ENCODE data around the gene DGKQ. TPM values are rescaled to one million over a fixed set of nuclear protein-coding genes. Genes with fewer than 3 reads are reported as not detected.
A peak's percentile ranks its signal among the peaks of the same experiment; 100 is the strongest.

DGKQ gene
- total RNA-seq, 5 donors from 2014 or later (not counting 1 experiment from before 2014, with no cell fraction given) = 22.6 to 46.4 (median 36.9) TPM

DNA sequence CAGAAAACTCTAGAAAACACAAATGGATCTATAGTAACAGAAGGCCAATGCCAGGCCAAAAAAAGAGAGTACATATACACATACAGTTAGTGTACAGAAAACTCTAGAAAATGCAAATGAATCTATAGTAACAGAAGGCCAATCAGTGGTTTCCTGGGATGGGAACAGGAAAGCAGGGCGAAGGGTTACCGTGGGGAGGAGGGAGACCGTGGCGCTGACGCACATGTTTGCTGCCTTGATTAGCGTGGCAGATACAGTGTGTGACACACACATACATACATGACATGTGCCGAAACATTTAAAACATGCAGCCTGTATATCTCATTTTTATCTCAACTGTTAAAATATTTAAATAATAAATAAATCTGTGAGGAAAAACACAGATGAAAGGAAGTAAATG, 55.9 kb downstream of the DGKQ start:
- Histone ChIP-seq H3K27me3 (replicated peaks in 1 of 2; ENCODE audit: control insufficient read depth in 2 of 2, extremely low read depth in 1 of 2, insufficient read depth in 2 of 2, low read length in 1 of 2) (no peaks in the 10 kb centered on the region), H3K4me1 (ENCODE audit: control insufficient read depth in 1 of 2, extremely low read depth in 1 of 2, insufficient read depth in 2 of 2, low read length in 2 of 2) (peaks cover 2 to 37% of the 10 kb centered on the region in 2 experiments), H3K27ac (ENCODE audit: low read length) (no peak overlapping the region), H3K36me3 (ENCODE audit: control insufficient read depth in 2 of 2, extremely low read depth in 1 of 2, insufficient read depth in 1 of 2, low read length in 1 of 2) (peaks cover 11% of the 10 kb centered on the region in 2 donors), H3K4me3 (ENCODE audit: control insufficient read depth in 1 of 2, extremely low read depth in 1 of 2, low read length in 1 of 2) (no peak overlapping the region), H3K9me3 (no peaks in the 10 kb centered on the region)
- Mint-ChIP-seq H3K36me3 (peaks cover 26% of the 10 kb centered on the region), H3K27ac (no peak overlapping the region), H3K27me3 (no peaks in the 10 kb centered on the region), H3K4me3 (no peak overlapping the region), H3K4me1 (peaks cover 52 to 67% (median 64%) of the 10 kb centered on the region in 3 donors), H3K9me3 (peaks cover 0 to 6% (median 3%) of the 10 kb centered on the region in 3 donors)
- no CpG with 5 or more reads among the region's 7 CpGs for WGBS (ENCODE audit: insufficient coverage)
- POLR2A ChIA-PET = no interaction called here
- ATAC-seq (replicated peaks in 1 of 4) (no peak), DNase-seq (no peak)
- CTCF ChIA-PET = no interaction called here

DNA sequence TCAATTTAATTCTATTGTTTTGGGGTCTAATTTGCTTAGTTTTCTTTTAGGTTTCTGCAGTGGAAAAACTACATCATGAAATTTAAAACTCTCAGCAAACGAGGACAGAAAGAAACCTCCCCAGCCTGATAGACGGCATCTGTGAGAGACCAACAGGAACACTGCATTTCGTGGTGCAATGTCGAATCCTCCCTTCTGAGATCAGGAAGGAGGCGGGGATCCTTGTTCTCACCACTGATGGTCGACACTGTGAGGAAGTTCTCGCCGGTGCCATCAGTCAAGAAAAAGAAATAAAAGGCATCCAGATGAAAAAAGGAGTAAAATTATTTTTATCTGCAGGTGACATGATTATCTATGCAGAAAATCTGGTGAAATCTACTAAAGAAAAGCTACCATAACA, 57.8 kb downstream of the DGKQ start:
- peak overlapping the region; percentile 13 to 71 for H3K27ac Mint-ChIP-seq
- no peaks in the 10 kb centered on the region for H3K27me3 Mint-ChIP-seq
- H3K36me3 Mint-ChIP-seq = peaks cover 21% of the 10 kb centered on the region
- DNase-seq (peak in 6 of 35 experiments; percentile 21 to 35 (median 28)), ATAC-seq (replicated peaks in 1 of 4) (peak; percentile 63 to 90 (median 71))
- H3K4me3 Mint-ChIP-seq = peak overlapping the region; percentile 29 to 72 (median 39)
- ChIA-PET CTCF (no interaction called here), POLR2A (no interaction called here)
- H3K9me3 Mint-ChIP-seq = peaks cover 0 to 6% (median 3%) of the 10 kb centered on the region in 3 donors
- H3K4me1 Mint-ChIP-seq = peaks cover 37 to 53% (median 48%) of the 10 kb centered on the region in 3 donors
- Histone ChIP-seq H3K36me3 (ENCODE audit: control insufficient read depth in 2 of 2, extremely low read depth in 1 of 2, insufficient read depth in 1 of 2, low read length in 1 of 2) (peaks cover 20 to 29% of the 10 kb centered on the region in 2 donors), H3K27ac (ENCODE audit: low read length) (no peak overlapping the region), H3K27me3 (replicated peaks in 1 of 2; ENCODE audit: control insufficient read depth in 2 of 2, extremely low read depth in 1 of 2, insufficient read depth in 2 of 2, low read length in 1 of 2) (no peaks in the 10 kb centered on the region), H3K4me1 (ENCODE audit: control insufficient read depth in 1 of 2, extremely low read depth in 1 of 2, insufficient read depth in 2 of 2, low read length in 2 of 2) (peaks cover 2 to 24% of the 10 kb centered on the region in 2 experiments), H3K4me3 (ENCODE audit: control insufficient read depth in 1 of 2, extremely low read depth in 1 of 2, low read length in 1 of 2) (no peak overlapping the region), H3K9me3 (no peaks in the 10 kb centered on the region)
- 15% methylated on average over 4 of the region's 8 CpGs for WGBS (ENCODE audit: insufficient coverage)

DNA sequence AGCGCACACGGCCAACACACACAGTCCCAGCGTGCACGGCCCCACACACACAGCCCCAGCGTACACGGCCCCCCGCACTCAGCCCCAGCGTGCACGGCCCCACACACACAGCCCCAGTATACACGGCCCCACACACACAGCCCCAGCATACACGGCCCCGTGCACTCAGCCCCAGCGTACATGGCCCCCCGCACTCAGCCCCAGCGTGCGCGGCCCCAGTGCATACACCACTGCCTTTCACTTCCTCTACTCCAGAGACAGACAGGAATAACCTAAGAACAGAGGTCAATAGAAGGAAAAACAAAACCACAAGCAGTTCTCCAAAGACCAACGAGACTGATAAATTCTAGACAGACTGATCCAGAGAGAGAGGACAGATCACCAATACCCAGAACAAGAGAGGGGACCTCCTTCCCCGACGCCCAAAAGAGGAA, 58.3 kb downstream of the DGKQ start:
- Mint-ChIP-seq H3K36me3 (peaks cover 21% of the 10 kb centered on the region), H3K4me3 (peak overlapping the region; percentile 29 to 72 (median 39)), H3K27ac (peak overlapping the region; percentile 27 to 71), H3K9me3 (peaks cover 0 to 6% (median 3%) of the 10 kb centered on the region in 3 donors), H3K27me3 (no peaks in the 10 kb centered on the region), H3K4me1 (peaks cover 37 to 51% (median 46%) of the 10 kb centered on the region in 3 donors)
- ATAC-seq (replicated peaks in 1 of 4) (peak in 2 of 4 experiments; percentile 29 to 31), DNase-seq (peak in 1 of 35 experiments; percentile 16)
- ChIA-PET POLR2A (no interaction called here), CTCF (no interaction called here)
- H3K4me3 ChIP-seq (ENCODE audit: control insufficient read depth in 1 of 2, extremely low read depth in 1 of 2, low read length in 1 of 2) = no peak overlapping the region
- no peaks in the 10 kb centered on the region for H3K9me3 ChIP-seq
- H3K27ac ChIP-seq (ENCODE audit: low read length) = no peak overlapping the region
- no peaks in the 10 kb centered on the region for H3K27me3 ChIP-seq (replicated peaks in 1 of 2; ENCODE audit: control insufficient read depth in 2 of 2, extremely low read depth in 1 of 2, insufficient read depth in 2 of 2, low read length in 1 of 2)
- H3K36me3 ChIP-seq (ENCODE audit: control insufficient read depth in 2 of 2, extremely low read depth in 1 of 2, insufficient read depth in 1 of 2, low read length in 1 of 2) = peaks cover 20 to 35% of the 10 kb centered on the region in 2 donors
- peaks cover 2 to 24% of the 10 kb centered on the region in 2 experiments for H3K4me1 ChIP-seq (ENCODE audit: control insufficient read depth in 1 of 2, extremely low read depth in 1 of 2, insufficient read depth in 2 of 2, low read length in 2 of 2)
- WGBS (ENCODE audit: insufficient coverage) = 54% methylated on average over 11 of the region's 20 CpGs

DNA sequence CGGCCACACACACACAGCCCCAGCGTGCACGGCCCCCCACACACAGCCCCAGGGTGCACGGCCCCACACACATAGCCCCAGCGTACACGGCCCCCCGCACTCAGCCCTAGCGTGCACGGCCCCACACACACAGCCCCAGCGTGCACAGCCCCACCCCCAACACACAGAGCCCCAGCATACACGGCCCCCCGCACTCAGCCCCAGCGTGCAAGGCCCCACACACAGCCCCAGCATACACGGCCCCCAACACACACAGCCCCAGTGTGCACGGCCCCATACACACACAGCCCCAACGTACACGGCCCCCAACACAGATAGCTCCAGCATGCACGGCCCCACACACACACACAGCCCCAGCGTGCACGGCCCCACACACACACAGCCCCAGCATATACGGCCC, 58.8 kb downstream of the DGKQ start:
- H3K4me1 Mint-ChIP-seq = peaks cover 32 to 47% (median 42%) of the 10 kb centered on the region in 3 donors
- POLR2A ChIA-PET = no interaction called here

DNA sequence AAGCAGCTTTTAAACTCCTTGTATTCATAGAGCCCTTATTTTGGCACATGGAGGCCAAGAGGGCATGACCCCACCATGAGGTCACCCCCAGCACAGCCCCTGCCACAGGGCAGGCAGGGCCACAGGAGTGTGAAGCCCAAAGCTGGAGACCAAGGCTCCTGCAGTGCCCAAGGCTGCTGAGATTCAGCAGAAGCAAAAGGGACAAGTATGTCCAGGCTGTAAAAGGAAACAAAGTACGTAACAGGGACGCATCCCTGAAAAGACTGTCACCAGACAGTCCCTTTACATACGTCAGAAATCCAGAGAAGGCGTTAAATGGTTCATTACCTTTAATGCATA, 60.1 kb downstream of the DGKQ start:
- POLR2A ChIA-PET = no interaction called here
- H3K9me3 ChIP-seq = no peaks in the 10 kb centered on the region
- ATAC-seq (replicated peaks in 1 of 4) = no peak
- DNase-seq = no peak
- H3K4me1 ChIP-seq (ENCODE audit: control insufficient read depth in 1 of 2, extremely low read depth in 1 of 2, insufficient read depth in 2 of 2, low read length in 2 of 2) = peaks cover 2 to 16% of the 10 kb centered on the region in 2 experiments
- WGBS (ENCODE audit: insufficient coverage) = 94% methylated on average over 4 of the region's 4 CpGs
- Mint-ChIP-seq H3K4me3 (no peak overlapping the region), H3K9me3 (peaks cover 0 to 5% (median 3%) of the 10 kb centered on the region in 3 donors), H3K36me3 (peaks cover 18% of the 10 kb centered on the region), H3K27me3 (no peaks in the 10 kb centered on the region), H3K4me1 (peaks cover 28 to 39% (median 37%) of the 10 kb centered on the region in 3 donors), H3K27ac (no peak overlapping the region)
- CTCF ChIA-PET = interaction anchor here (0.6 to 0.7 kb wide), 3 partner anchors 10 to 575 kb away, joined by 3 to 4 read pairs (median 3); no protein-coding TSS in a partner anchor
- no peak overlapping the region for H3K4me3 ChIP-seq (ENCODE audit: control insufficient read depth in 1 of 2, extremely low read depth in 1 of 2, low read length in 1 of 2)
- no peaks in the 10 kb centered on the region for H3K27me3 ChIP-seq (replicated peaks in 1 of 2; ENCODE audit: control insufficient read depth in 2 of 2, extremely low read depth in 1 of 2, insufficient read depth in 2 of 2, low read length in 1 of 2)
- no peak overlapping the region for H3K27ac ChIP-seq (ENCODE audit: low read length)
- peaks cover 21 to 46% of the 10 kb centered on the region in 2 donors for H3K36me3 ChIP-seq (ENCODE audit: control insufficient read depth in 2 of 2, extremely low read depth in 1 of 2, insufficient read depth in 1 of 2, low read length in 1 of 2)

More for the DNA sequence above, 58.8 kb downstream of the DGKQ start:
- ATAC-seq (replicated peaks in 1 of 4) (no peak), DNase-seq (peak in 1 of 35 experiments; percentile 4)
- Histone ChIP-seq H3K27me3 (replicated peaks in 1 of 2; ENCODE audit: control insufficient read depth in 2 of 2, extremely low read depth in 1 of 2, insufficient read depth in 2 of 2, low read length in 1 of 2) (no peaks in the 10 kb centered on the region), H3K9me3 (no peaks in the 10 kb centered on the region), H3K36me3 (ENCODE audit: control insufficient read depth in 2 of 2, extremely low read depth in 1 of 2, insufficient read depth in 1 of 2, low read length in 1 of 2) (peaks cover 20 to 40% of the 10 kb centered on the region in 2 donors), H3K27ac (ENCODE audit: low read length) (no peak overlapping the region), H3K4me1 (ENCODE audit: control insufficient read depth in 1 of 2, extremely low read depth in 1 of 2, insufficient read depth in 2 of 2, low read length in 2 of 2) (peaks cover 2 to 22% of the 10 kb centered on the region in 2 experiments), H3K4me3 (ENCODE audit: control insufficient read depth in 1 of 2, extremely low read depth in 1 of 2, low read length in 1 of 2) (no peak overlapping the region)
- H3K27me3 Mint-ChIP-seq = no peaks in the 10 kb centered on the region
- H3K36me3 Mint-ChIP-seq = peaks cover 18% of the 10 kb centered on the region
- H3K27ac Mint-ChIP-seq = no peak overlapping the region
- peak overlapping the region in 1 of 3 donors; percentile 72 for H3K4me3 Mint-ChIP-seq
- peaks cover 0 to 6% (median 3%) of the 10 kb centered on the region in 3 donors for H3K9me3 Mint-ChIP-seq
- CTCF ChIA-PET = no interaction called here
- 92% methylated on average over 10 of the region's 21 CpGs for WGBS (ENCODE audit: insufficient coverage)

DNA sequence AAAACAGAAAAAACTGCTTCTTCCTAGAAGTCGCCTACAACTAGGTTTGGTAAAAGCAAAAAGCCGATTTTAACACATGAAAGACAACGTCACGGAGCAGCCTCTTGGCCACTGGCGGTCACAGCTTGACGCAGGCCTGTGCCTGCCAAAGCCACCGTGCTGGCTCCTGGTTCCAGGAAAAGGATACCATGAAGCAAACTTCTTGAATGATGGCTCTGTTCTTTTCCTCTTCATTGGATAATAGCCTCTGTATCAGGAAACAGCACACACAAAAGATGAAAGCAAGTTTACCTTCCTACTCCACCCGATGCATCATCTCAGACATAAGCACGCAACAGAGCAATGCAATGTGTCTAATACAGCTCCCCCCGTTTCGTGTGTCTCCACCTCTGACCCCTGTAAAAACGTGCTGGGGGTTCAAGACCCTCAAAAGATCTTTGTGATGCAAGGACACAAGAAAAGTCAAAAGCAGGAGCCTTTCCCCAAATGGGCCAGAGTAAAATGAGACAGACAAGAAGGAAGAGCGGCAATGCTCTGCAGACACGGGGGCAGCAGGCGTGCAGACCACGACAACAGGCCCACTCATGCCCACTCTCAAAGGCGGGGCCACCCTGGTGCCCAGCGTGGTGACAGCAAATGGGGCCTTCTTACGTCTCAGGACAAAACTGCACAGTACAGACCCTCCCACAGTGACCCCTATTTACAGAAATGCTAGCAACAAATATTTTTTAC, 60.7 kb downstream of the DGKQ start:
- H3K27me3 ChIP-seq (replicated peaks in 1 of 2; ENCODE audit: control insufficient read depth in 2 of 2, extremely low read depth in 1 of 2, insufficient read depth in 2 of 2, low read length in 1 of 2) = no peaks in the 10 kb centered on the region
- H3K36me3 ChIP-seq (ENCODE audit: control insufficient read depth in 2 of 2, extremely low read depth in 1 of 2, insufficient read depth in 1 of 2, low read length in 1 of 2) = peaks cover 26 to 51% of the 10 kb centered on the region in 2 donors
- ChIA-PET POLR2A (no interaction called here), CTCF (interaction anchor here (0.6 to 0.7 kb wide), 2 partner anchors 11 to 574 kb away, joined by 3 to 4 read pairs; no protein-coding TSS in a partner anchor)
- Mint-ChIP-seq H3K4me3 (no peak overlapping the region), H3K27ac (no peak overlapping the region), H3K4me1 (peaks cover 28 to 34% (median 32%) of the 10 kb centered on the region in 3 donors), H3K36me3 (peaks cover 13% of the 10 kb centered on the region), H3K27me3 (no peaks in the 10 kb centered on the region), H3K9me3 (no peaks in the 10 kb centered on the region)
- WGBS (ENCODE audit: insufficient coverage) = 91% methylated on average over 14 of the region's 19 CpGs
- ATAC-seq (replicated peaks in 1 of 4) (no peak), DNase-seq (no peak)
- H3K27ac ChIP-seq (ENCODE audit: low read length) = no peak overlapping the region
- no peak overlapping the region for H3K4me3 ChIP-seq (ENCODE audit: control insufficient read depth in 1 of 2, extremely low read depth in 1 of 2, low read length in 1 of 2)
- no peaks in the 10 kb centered on the region for H3K9me3 ChIP-seq
- peaks cover 2 to 16% of the 10 kb centered on the region in 2 experiments for H3K4me1 ChIP-seq (ENCODE audit: control insufficient read depth in 1 of 2, extremely low read depth in 1 of 2, insufficient read depth in 2 of 2, low read length in 2 of 2)

All from T-cell (primary cell).